CD4-positive, alpha-beta T cell (primary cell): Measurements from ENCODE around the gene NDUFS7. TPM values are rescaled to one million over a fixed set of nuclear protein-coding genes. Genes with fewer than 3 reads are reported as not detected.

Experiments used
- ATAC-seq: fragments of 200-7000 bp; cut with Tn5 transposase; one replicate; pipeline ENCODE4 v1.10.0; 2022; ENCODE audit warnings: mild to moderate bottlenecking; ENCODE audit not compliant: poor library complexity
- CTCF ChIA-PET: fragments of 350-600 bp; sonication (Branson Sonifier 250); formaldehyde crosslinking; loops from one replicate; lab custom pipeline; 2021; ENCODE audit warnings: antibody characterized with exemption, inconsistent platforms; lab: Charles Lee
- POLR2A ChIA-PET: fragments of 350-600 bp; sonication (Branson Sonifier 250); formaldehyde crosslinking; loops from one replicate; lab custom pipeline; 2021; ENCODE audit warnings: antibody characterized with exemption, inconsistent platforms; lab: Charles Lee
- DNase-seq, 14 experiments: peaks; one replicate each; pipeline ENCODE4 v3.0.0-alpha.2; 2013 to 2020; ENCODE audit warnings: mixed read lengths in 2 of 14
- H3K27ac ChIP-seq, 2 donors: one replicate each; pipeline versions ENCODE4 v1.5.1 to v1.7.0; 2013; ENCODE audit warnings: low read length in 2 of 2, low read depth in 1 of 2, mild to moderate bottlenecking in 1 of 2
- H3K27me3 ChIP-seq, 2 experiments: 1 replicate in 1 of 2; 2 replicates in 1 of 2; pipeline versions ENCODE4 v1.6.1 to v1.7.0; 2013; ENCODE audit warnings: low read length in 2 of 2, control low read depth in 1 of 2, mild to moderate bottlenecking in 1 of 2, moderate library complexity in 1 of 2; ENCODE audit not compliant: insufficient read depth in 2 of 2, control insufficient read depth in 1 of 2
- H3K36me3 ChIP-seq: one replicate; pipeline ENCODE4 v1.6.1; 2013; ENCODE audit warnings: low read length, control low read depth; ENCODE audit not compliant: insufficient read depth
- H3K4me1 ChIP-seq: one replicate; pipeline ENCODE4 v1.6.1; 2013; ENCODE audit warnings: low read length, control low read depth; ENCODE audit not compliant: insufficient read depth
- H3K4me3 ChIP-seq: one replicate; pipeline ENCODE4 v1.5.1; 2013; ENCODE audit warnings: mild to moderate bottlenecking, low read length, moderate library complexity
- H3K9me3 ChIP-seq, 2 experiments: 1 replicate in 1 of 2; 2 replicates in 1 of 2; pipeline versions ENCODE4 v1.6.1 to v1.7.0; 2013; ENCODE audit warnings: low read length in 2 of 2, mild to moderate bottlenecking in 2 of 2, control low read depth in 1 of 2, moderate library complexity in 1 of 2; ENCODE audit not compliant: control insufficient read depth in 1 of 2, insufficient read depth in 1 of 2
- H3K27ac Mint-ChIP-seq: one replicate; pipeline ENCODE4 v1.8.0; 2020; ENCODE audit warnings: mixed read lengths
- H3K27me3 Mint-ChIP-seq: one replicate; pipeline ENCODE4 v1.8.0; 2021; ENCODE audit warnings: mixed read lengths
- H3K36me3 Mint-ChIP-seq: one replicate; pipeline ENCODE4 v1.8.0; 2021; ENCODE audit warnings: low read depth, mixed read lengths
- H3K4me1 Mint-ChIP-seq: one replicate; pipeline ENCODE4 v1.8.0; 2021; ENCODE audit warnings: low read depth, mixed read lengths
- H3K4me3 Mint-ChIP-seq: one replicate; pipeline ENCODE4 v1.8.0; 2020; ENCODE audit warnings: mild to moderate bottlenecking, mixed read lengths
- H3K9me3 Mint-ChIP-seq: one replicate; pipeline ENCODE4 v1.8.0; 2020; ENCODE audit warnings: mixed read lengths
- CTCF ChIP-seq: fragments of 200-600 bp; IDR thresholded peaks from one replicate; pipeline ENCODE4 v1.8.0; 2022; ENCODE audit warnings: antibody characterized with exemption, mild to moderate bottlenecking
- intact Hi-C, 2 experiments: fragments of 100-400 bp; cut with DNase I in 1 of 2; cut with micrococcal nuclease in 1 of 2; formaldehyde crosslinking; loops; one replicate each; pipeline versions ENCODE4 v1.15.1 to v1.9.0; 2023 to 2025; cut with DNase I, micrococcal nuclease
- total RNA-seq, 174 experiments: library from RNA in 2 of 174; stranded (reverse) in 2 of 174; gene quantifications; one replicate each; pipeline ENCODE4 v1.2.3 and lab custom pipeline; 2021 to 2026

NDUFS7 gene
- total RNA-seq, 2 experiments from 2014 or later: 40.0 to 42.6 TPM

- no peaks in the 10 kb centered on the region for H3K27me3 ChIP-seq
- H3K27me3 Mint-ChIP-seq: no peaks in the 10 kb centered on the region
- H3K27ac ChIP-seq: no peak overlapping the region
- no peak overlapping the region for H3K27ac Mint-ChIP-seq
- H3K4me1 Mint-ChIP-seq: peaks cover 4% of the 10 kb centered on the region
- H3K36me3 Mint-ChIP-seq: peaks cover 78% of the 10 kb centered on the region
- H3K4me1 ChIP-seq: peaks cover under 1% of the 10 kb centered on the region
- intact Hi-C loops: no loop called here
- ChIA-PET POLR2A (no interaction called here), CTCF (no interaction called here)
- peaks cover 91% of the 10 kb centered on the region for H3K36me3 ChIP-seq
- ATAC-seq (no peak), DNase-seq (no peak)
- no peak for TF ChIP-seq CTCF
- no peak overlapping the region for H3K4me3 Mint-ChIP-seq
- no peak overlapping the region for H3K4me3 ChIP-seq
- no peaks in the 10 kb centered on the region for H3K9me3 ChIP-seq
- H3K9me3 Mint-ChIP-seq: no peaks in the 10 kb centered on the region
These were observed 39.2 kb downstream of the NDUFS7 start for GRCh38 chr19:1422943-1423342.

GRCh38 chr19:1423436-1424191 lies 39.9 kb downstream of the NDUFS7 start:
- H3K4me3 ChIP-seq: no peak overlapping the region
- Mint-ChIP-seq H3K4me3 (no peak overlapping the region), H3K27ac (no peak overlapping the region), H3K4me1 (peaks cover 4% of the 10 kb centered on the region), H3K27me3 (no peaks in the 10 kb centered on the region), H3K9me3 (no peaks in the 10 kb centered on the region), H3K36me3 (peaks cover 77% of the 10 kb centered on the region)
- H3K27me3 ChIP-seq: no peaks in the 10 kb centered on the region
- ChIA-PET CTCF (interaction anchor here (0.9 kb wide), 1 partner anchor 14 kb away, joined by 3 read pairs; the partner anchor contains the start of gene RPS15), POLR2A (no interaction called here)
- H3K27ac ChIP-seq: no peak overlapping the region
- intact Hi-C loops: no loop called here
- no peaks in the 10 kb centered on the region for H3K4me1 ChIP-seq
- no peaks in the 10 kb centered on the region for H3K9me3 ChIP-seq
- ATAC-seq (no peak), DNase-seq (no peak)
- no peak for TF ChIP-seq CTCF
- peaks cover 87% of the 10 kb centered on the region for H3K36me3 ChIP-seq

GRCh38 chr19:1424192-1424955 lies 40.7 kb downstream of the NDUFS7 start:
- Histone ChIP-seq H3K27me3 (no peaks in the 10 kb centered on the region), H3K9me3 (no peaks in the 10 kb centered on the region), H3K27ac (no peak overlapping the region), H3K36me3 (peaks cover 86% of the 10 kb centered on the region), H3K4me3 (no peak overlapping the region), H3K4me1 (no peaks in the 10 kb centered on the region)
- H3K27ac Mint-ChIP-seq: no peak overlapping the region
- no peak for ATAC-seq
- POLR2A ChIA-PET: no interaction called here
- intact Hi-C loops: no loop called here
- H3K36me3 Mint-ChIP-seq: peaks cover 72% of the 10 kb centered on the region
- no peak for DNase-seq
- no peaks in the 10 kb centered on the region for H3K27me3 Mint-ChIP-seq
- no peak for TF ChIP-seq CTCF
- H3K4me1 Mint-ChIP-seq: peaks cover 4% of the 10 kb centered on the region
- no peak overlapping the region for H3K4me3 Mint-ChIP-seq
- CTCF ChIA-PET: interaction anchor here (0.9 kb wide), 1 partner anchor 13 kb away, joined by 3 read pairs; the partner anchor contains the start of gene RPS15
- no peaks in the 10 kb centered on the region for H3K9me3 Mint-ChIP-seq
